T-helper 2 cell treated with Interferon-gamma antibody and Interleukin-4, amounts not matched to agents 100 ng/mL and 5 ng/mL, for 36 hours (primary cell): ENCODE results near the gene PTGR3. TPM values are rescaled to one million over a fixed set of nuclear protein-coding genes. Genes with fewer than 3 reads are reported as not detected.
"Not testable (repeated sequence)": the region's sequence is repeated elsewhere in the genome, so short reads cannot be mapped to it uniquely, and the experiment has no call there.

ENCODE experiments used
- intact Hi-C: fragments of 100-400 bp; cut with micrococcal nuclease; formaldehyde crosslinking; loops from one replicate; pipeline ENCODE4 v1.15.1; 2023
- total RNA-seq: library from RNA; stranded (reverse); gene quantifications from 2 replicates; pipeline ENCODE4 v1.2.3, GENCODE V29; 2022

Gene PTGR3
- total RNA-seq, 1 donor from 2014 or later: 25.4 TPM

DNA sequence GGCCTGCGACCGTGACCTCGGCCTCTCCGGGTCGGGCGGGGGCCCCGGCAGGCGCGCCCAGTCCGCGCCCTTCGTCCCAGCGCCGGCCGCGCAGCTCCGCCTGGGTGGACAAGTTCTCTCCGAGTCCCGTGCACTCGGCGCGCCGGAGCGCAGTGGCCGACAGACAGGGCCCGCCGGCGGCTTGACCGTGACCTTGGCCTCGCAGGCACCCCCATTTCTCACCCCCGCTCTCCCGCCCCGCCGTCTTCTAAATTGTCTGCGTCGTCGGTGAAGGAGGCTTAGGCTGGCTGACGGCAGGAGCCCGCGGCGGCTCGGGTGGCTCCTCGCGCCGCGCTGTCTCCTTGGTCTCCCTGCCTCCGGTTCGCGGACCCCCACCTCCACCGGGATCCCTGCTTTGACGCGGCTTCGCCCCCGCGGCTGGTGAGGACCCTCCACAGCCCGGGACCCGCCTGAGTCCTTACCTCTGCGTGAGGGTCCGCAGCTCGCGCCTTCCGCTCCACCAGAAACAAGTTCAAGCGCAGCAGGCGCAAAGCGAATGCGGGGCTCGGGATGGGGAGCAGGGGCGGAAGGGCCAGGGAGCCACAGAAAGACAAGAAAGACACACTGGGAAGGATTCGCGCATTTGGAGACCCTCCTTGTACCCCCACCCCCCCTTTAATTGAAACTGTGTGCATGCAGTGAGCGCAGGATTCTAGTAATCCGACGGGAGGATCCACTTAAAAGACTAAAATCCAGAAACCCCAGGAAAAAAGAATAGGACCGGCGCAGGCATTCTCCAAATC, 4.0 kb downstream of the PTGR3 start:
- intact Hi-C loops: loop anchor here (5.0 kb wide), 1 partner anchor 1287 kb away; no protein-coding TSS in a partner anchor

DNA sequence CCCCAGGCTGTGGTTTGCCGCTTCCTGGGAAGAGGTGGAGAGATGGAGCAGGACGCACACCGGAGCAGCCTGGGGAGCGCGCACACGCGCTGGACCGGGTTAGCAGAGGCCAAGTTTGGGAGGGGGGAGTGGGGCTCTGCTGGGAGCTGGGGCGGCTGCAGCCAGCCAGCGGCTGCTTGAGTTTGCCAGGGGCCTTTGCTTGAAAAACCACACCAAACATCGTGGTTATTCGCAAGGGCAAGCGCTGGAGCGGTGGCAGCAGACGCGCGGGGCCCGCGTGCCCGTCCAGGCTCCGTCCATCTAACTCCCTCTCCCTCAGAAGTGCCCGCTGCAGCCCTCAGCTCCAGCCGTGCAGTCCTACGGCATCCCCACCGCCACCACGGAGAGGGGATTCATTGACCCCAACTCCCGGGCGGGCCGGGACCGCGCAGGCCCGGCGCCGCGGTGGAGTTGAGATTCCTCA, 4.6 kb downstream of the PTGR3 start:
- intact Hi-C loops: no loop called here

DNA sequence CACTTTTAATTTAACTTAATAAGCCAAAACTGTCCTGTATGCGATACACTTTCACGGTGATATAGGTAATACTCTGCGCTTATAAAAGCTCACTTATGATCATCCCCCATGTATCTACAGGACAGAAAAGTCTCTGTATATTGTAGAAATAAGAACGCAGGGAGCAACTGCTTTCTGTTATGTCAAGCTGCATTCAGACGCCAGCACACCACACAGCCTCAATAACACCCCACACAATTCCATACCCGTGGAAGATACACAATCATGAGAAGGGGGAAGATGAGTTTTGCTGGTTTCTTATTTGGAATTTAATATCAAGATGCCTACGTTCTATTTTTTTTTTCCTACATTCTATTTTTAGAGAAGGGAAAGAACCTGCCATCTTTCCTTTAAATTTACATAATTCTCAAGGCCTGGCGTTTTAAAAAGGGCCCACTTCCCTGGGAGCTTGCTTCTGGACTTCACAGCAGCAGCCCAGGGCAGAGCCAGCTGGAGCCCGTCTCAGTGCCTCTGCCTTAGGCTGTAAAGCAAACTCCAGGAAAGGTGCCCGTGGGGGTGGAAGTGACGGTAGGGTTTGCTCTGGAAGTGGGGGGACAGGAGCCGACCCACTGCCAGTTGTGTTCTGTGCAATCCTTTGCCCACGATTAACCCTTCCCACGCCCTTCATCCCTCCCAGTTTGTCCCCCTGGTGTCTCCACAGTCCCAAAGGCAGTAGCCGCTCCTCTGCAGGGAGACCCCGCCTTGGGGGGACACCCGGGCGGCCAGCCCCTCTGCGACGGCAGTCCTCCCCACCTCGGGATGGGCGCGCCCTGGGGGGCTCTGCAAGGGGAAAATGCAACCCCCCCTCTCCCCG, 5.3 kb downstream of the PTGR3 start:
- intact Hi-C loops: no loop called here

DNA sequence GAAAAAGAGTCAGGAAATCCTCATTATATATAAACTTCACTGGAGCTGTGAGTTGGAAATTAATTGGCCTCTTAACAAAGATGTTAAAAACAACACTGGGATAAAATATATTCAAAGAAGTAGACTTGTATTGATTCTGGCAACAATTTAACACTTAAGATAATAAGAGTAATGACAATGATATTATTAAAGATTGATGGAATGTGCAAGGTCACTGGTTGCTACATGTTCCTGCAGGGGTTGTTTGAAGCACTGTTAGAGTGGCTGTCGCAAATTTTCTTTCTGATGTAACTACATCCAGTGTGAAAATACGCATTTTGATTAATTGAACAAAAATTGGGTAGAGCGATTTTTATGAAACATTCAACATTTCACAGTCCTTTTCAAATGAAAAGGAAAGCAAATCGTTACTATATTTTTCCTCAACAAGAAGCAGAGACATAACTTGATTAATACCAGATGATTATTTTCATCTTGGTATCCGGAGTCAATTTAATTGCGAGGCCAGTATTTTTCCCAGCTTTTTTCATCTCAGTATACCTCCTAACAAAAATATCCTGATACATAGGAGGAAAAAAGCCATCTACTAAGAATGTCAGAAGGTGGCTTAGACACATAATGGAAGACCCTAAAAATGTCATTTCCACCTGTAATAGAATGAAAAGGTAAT, 6.1 kb downstream of the PTGR3 start:
- intact Hi-C loops: no loop called here

DNA sequence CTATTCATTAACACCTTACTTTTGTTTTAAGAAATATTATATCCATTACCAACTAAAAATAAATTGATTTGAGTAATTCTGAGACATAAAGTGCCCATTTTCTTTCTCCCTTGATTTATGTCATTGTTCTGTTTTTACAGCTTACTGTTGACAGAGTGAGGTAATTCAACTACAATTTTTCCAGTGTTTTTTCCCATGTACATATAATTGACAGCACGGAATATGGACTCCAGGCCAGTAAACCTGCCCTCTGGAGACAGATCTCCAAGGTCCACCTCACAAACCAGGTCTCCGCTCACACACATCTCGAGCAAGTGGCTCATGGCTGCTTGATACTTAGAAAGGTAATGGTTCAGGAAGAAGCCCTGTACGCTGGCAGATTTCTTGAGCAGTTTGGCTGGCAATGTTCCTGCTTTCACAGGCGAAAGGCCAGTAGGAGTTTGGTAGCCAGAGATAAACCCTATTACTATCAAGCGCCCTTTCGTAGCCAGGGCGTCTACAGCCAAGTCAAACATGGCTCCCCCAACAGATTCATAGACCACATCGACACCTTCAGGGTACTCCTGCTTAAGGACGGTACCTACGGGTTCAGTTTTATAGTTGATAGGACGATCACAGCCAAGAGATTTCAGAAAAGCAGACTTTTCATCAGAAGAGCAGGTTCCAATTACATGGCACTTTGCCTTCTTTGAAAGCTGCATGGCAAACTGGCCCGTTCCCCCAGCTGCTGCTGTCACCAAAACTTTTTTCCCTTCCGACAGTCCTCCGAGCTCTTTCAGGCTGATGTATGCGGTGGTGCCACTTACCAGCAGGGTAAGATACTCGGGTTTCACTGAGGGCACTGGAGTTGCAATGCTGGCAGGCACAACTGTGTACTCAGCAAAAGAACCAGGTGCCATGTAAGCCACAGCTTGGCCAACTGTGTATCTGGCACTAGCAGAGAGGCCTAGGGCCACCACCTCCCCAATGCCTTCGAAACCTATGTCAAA, 7.4 kb downstream of the PTGR3 start:
- intact Hi-C loops: no loop called here

DNA sequence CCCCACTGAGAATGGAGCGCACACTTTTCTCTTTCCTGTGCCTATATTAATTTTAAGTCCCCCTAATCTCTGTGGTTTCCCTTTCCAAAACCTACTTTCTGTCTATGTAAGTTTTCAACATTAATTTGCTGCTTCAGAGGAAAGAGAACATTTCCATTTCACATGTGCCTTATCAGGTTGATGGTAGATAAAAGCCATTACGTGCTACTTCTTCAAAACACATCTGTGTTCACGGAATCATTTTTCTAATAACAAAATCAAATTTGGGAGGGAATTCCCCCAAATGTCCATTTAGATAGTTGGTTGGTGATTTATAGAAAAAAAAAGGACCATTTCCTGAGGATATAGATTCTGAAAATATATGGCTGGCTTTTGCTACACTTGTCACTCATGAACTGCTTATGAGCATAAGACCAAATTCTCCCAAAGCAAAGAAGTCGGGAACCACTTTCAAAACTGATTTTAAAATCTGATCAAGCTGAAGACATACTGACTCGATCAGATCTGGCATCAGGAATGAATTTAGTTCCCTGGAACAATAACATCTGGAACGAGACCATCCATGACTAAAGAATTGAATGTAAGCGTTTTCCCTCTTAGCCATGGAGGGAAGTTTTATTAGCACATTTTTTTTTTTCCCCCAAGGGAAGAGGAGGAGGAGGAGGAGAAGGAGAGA, 8.2 kb downstream of the PTGR3 start:
- intact Hi-C loops: no loop called here

DNA sequence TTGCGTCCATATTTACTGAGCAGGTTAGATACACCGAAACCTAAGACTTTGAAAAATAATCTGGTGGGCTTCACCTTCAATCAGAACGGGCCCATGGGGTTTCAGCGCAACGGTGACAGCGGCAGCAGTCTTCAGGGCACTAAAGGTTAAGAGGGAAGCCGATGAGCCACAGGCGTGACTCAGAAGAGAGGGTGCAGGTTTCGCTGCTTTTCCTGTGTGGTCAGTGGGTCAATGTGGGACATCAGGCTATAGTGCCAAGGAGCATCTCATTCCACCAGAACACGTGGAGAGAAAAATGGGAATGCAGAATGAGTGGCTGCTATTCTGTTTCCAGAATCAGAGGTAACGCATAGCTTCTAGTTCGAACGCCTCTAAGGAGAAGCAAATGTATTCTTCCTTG, 8.9 kb downstream of the PTGR3 start:
- intact Hi-C loops: no loop called here

DNA sequence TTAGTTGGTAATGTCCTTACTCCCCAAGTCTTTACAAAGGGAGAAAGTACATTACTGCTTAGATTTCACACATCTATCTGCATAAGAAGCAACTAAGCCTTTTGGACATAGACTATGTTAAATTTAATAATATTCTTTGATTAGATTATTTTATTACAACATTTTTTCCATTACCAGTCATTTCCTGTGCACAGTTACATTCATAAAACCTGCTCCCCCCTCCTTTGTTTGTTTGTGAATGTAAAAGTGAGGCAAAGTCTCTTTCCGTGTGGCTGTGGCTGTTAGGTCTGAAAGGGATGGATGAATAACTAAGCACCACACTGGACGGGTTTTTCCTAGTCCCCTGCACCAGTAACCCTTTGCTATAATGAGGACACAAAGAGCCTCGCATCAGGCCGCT, 9.6 kb downstream of the PTGR3 start:
- intact Hi-C loops: no loop called here

DNA sequence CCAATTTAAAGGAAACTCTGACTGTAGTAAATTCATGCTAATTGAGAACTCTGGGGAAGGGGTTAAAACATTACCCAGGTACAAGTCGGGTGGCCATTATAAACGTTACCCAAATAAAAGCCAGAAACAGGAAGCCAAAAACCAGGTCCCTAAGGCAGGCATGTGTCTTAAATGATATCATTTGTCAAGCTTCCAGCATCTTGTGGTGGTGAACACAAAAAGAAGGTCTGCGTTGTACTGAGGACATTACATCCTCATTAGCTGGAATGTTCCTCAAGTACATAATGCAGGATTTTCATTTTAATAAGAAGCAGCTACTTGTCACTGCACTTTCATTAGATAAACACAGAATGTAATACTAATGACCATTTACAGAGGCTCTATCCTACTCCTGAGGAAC, 10.9 kb downstream of the PTGR3 start:
- intact Hi-C loops: no loop called here

DNA sequence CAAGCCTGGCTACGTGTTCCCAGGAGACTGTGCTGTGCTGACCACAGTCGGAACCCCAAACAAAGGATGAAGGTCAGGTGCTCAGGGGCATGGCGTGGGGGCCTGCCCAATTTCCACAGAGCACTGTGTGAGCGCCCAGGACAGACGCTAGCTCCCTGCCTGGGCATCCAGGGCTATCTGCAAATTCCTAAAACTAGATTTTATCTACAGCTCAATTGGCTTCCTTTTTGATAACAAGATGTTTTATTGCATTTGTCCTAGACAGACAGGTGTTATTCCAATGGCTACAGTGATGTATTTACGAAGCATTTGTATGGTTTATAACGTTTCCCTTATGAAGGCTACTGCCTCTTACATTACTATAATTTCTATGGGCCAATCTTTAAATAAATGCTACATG, 16.0 kb downstream of the PTGR3 start:
- intact Hi-C loops: no loop called here

DNA sequence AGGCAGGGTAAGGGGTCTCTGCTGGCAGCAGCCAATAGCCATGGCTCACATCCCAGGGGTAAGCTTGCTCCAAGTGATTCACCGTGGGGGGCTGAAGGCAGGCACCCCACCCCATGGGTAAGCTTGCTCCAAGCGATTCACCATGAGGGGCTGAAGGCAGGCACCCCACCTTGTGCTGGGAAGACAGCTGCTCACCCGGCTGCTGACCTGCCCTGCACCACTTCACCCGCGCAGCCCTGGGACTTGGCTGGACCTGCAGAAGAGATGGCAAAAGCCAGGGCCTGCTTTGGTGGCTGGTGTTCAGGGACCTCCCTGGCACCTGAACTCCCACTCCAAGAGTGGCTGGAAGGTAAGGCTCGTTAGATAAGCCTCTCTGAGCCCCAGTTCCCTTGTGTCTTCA, 19.2 kb downstream of the PTGR3 start:
- intact Hi-C loops: no loop called here

DNA sequence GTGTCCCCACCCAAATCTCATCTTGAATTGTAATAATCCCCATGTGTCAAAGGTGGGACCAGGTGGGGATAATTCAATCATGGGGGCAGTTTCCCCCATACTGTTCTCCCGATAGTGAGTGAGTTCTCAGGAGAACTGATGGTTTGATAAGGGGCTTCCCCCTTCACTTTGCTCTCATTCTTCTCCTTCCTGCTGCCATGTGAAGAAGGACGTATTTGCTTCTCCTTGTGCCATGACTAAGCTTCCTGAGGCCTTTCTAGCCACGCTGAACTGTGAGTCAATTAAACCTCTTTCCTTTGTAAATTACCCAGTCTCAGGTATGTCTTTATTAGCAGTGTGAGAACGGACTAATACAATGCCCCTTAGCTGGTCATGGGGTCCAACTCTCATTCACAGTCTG, 21.2 kb downstream of the PTGR3 start:
- intact Hi-C loops: not testable (repeated sequence)

DNA sequence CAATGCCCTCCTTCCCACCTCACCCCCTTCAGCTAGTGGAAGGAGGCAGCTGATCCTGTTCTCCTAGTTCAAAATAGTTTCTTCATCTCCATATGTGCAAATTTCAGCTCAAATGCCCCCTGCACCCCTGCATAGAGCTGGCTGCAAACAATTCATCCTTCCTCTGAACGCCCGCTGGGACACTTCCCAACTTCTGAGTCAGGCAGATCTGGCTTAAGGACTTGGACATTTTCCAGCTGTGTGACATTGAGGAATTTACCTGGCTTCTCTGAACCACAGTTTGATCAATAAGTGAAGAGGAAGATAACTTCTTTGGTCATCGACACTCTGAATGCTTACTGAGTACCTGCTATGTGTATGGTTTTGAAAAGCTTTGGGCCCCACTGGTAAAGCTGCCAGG, 23.5 kb downstream of the PTGR3 start:
- intact Hi-C loops: no loop called here

DNA sequence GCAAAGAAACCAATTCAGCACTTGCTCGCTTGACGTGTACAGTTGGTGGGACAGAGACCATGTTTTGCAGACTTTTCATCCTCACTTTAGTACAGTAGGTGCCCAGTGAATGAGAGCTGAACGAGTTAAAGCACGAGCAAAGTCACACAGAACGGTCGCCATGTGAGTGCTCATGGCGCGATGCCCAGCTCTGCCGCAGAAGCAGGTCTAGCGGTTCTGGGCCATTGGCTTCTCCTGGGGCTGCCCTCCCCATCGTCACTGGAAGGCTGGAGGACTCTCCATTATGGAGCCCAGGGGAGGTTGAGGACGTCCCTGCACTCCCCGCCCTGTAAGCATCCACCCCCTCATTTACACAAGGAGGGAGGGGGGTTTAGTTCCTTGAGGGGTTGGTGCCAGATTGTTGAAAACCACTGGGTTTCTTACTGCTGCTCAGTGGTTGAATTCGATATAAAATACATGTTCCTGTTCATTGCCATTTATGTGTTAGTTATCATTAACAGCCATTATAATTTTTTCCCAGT, 24.9 kb downstream of the PTGR3 start:
- intact Hi-C loops: no loop called here

DNA sequence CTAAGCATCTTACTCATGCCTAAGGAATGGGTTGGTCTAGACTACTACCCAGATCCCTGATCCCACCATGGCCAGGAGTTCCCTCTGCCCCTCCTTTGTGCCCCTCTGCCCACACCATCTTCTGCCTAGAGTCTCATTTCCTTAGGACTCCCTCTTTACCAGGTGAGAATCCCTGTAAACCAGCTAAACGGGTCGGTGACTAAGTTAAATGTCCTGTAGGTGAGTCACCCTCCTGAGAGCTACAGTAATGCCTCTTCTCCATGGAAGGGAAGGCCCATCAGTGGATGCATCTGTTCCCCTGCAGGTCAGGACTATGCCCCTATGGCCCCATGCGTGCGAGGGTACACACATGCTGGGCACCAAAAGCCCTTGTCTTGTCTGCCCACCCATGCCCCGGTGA, 25.4 kb downstream of the PTGR3 start:
- intact Hi-C loops: no loop called here

DNA sequence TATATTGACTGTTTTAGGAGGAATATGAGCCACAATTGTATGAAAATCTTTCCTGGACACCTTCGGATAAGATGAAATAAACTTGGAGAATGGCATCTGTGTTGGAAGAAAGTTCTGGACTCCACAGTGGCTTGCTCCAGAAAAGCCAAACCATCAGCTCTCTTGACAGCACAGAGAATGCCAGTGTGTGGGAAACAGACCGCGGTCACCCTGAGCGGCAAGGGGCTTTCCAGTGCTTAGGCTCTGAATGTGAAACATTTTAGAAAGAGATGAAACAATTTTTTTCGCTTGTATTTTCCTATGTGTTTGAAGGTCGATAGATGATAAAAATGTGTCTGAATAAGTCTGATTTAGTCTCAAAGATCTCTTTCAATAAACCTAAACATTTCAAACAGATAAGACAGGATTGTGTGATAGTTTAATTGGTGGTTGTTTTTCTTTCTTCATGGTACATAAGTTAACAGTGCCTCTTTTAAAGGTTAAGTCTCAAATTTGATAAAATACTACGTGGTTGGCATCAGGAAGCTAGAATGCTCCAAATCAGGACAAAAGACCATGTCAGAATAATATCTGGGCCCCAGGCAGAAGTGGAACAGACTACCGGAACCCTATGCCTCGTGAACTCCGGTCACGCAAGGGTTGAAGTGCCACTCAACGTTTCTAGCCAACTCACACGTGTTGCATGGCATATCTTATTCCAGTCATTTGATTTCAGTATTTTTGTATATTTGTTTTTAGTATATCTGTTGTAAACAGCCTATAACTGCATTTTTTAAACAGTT, 28.9 kb downstream of the PTGR3 start:
- intact Hi-C loops: no loop called here

DNA sequence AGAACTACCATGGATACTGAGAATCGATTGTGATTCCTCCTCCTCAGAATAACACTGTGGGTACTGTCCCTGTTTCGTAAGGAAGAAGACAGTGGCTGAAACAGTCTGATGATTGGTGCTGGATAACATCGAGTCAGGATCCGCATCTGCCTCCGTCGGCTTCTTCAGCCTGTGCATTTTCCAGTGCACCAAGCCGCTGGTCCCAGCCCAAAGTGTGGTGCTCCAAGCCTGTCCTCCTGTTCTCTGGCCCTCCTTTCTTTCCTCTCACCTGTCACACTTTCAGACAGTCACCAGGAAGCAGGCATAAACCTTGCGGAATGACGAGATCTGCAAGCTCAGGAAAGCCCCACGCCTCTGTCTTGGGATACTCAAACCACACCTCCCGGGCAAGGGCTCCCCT, 30.6 kb downstream of the PTGR3 start:
- intact Hi-C loops: no loop called here

DNA sequence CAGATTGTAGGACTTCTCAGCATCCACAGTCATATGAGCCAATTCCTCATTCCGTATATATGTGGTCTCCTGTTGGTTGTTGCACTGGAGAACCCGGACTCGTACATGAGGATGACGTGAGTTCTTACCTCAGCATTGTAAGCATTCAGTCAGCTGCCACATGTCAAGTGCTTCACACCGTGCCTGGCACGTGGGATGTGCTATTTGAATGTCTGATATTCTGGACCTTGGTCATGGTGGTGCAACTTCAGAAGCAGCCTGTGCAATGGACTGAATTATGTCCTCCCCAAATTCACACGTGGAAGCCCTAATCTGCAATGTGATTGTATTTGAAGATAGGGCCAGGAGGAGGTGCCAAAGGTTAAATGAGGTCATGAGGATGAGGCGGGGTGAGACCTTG, 32.1 kb downstream of the PTGR3 start:
- intact Hi-C loops: no loop called here

DNA sequence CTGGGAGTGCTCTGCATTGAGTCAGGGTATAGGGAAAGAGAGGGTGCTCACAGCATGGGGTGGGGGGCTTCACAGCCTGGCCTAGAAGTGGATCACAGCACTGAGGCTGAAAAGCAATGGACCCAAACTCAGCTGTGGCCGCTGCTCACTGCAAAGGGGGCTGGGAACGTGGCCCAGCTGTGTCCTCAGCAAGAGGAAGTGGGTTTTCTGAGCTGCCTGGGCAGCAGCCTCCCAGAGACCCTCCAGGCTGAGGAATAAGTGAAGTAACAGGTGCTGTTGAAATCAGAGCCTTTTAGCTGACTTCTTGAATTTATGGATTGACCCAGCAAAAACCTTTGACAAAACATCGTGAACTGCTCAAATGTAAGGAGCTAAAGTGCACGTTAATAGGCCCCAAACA, 35.2 kb downstream of the PTGR3 start:
- intact Hi-C loops: no loop called here
